Measurements from ENCODE around the gene DAW1.

- TF ChIP-seq, protein P1, sequence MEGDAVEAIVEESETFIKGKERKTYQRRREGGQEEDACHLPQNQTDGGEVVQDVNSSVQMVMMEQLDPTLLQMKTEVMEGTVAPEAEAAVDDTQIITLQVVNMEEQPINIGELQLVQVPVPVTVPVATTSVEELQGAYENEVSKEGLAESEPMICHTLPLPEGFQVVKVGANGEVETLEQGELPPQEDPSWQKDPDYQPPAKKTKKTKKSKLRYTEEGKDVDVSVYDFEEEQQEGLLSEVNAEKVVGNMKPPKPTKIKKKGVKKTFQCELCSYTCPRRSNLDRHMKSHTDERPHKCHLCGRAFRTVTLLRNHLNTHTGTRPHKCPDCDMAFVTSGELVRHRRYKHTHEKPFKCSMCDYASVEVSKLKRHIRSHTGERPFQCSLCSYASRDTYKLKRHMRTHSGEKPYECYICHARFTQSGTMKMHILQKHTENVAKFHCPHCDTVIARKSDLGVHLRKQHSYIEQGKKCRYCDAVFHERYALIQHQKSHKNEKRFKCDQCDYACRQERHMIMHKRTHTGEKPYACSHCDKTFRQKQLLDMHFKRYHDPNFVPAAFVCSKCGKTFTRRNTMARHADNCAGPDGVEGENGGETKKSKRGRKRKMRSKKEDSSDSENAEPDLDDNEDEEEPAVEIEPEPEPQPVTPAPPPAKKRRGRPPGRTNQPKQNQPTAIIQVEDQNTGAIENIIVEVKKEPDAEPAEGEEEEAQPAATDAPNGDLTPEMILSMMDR (conservative IDR thresholded peaks at IDR 0.05; ENCODE audit: low read depth, low read length), result no peak
- TF ChIP-seq ELK1 (IDR thresholded peaks at IDR 0.05; ENCODE audit: borderline replicate concordance, low read depth, low read length), result no peak
- TF ChIP-seq RAD21 (IDR thresholded peaks at IDR 0.05; ENCODE audit: low read length), result no peak
- TF ChIP-seq POLR2A (IDR thresholded peaks at IDR 0.05; ENCODE audit: low read depth, low read length), result no peak
- TF ChIP-seq SMC3 (IDR thresholded peaks at IDR 0.05; ENCODE audit: low read depth, low read length), result no peak
- TF ChIP-seq NFE2L2 (IDR thresholded peaks at IDR 0.05; ENCODE audit: low read depth, low read length), result no peak
- no peak for TF ChIP-seq MXI1 (IDR thresholded peaks at IDR 0.05; ENCODE audit: borderline replicate concordance, low read depth, low read length)
Observed at GRCh38 chr2:227856697-227857096, 14.7 kb upstream of the DAW1 start.

Measured in IMR-90 (cell line).